DND-41 (cell line): Measurements from ENCODE around the gene SPAG16.

Experiments
- ATAC-seq: fragments of 200-7000 bp; cut with Tn5 transposase; 3 replicates; pipeline ENCODE4 v1.9.1; 2021; ENCODE audit warnings: low read depth; ENCODE audit not compliant: insufficient read depth
- DNase-seq: peaks from one replicate; pipeline ENCODE4 v3.0.0-alpha.2; 2020
- H2AFZ ChIP-seq: 2 replicates; pipeline ENCODE4 v1.6.0; 2012; ENCODE audit warnings: low read depth, low read length
- H3K27ac ChIP-seq: 2 replicates; pipeline ENCODE4 v1.5.1; 2012; ENCODE audit warnings: low read length, inconsistent platforms
- H3K27me3 ChIP-seq: fragments of 200-600 bp; sonication (generic); 2 replicates; pipeline ENCODE4 v1.6.0; 2012; ENCODE audit warnings: low read length, mild to moderate bottlenecking, inconsistent platforms; ENCODE audit not compliant: insufficient read depth, poor library complexity
- H3K36me3 ChIP-seq: 2 replicates; pipeline ENCODE4 v1.5.1; 2012; ENCODE audit warnings: low read length, inconsistent platforms; ENCODE audit not compliant: insufficient read depth
- H3K4me1 ChIP-seq: 2 replicates; pipeline ENCODE4 v1.5.1; 2012; ENCODE audit warnings: mild to moderate bottlenecking, low read length; ENCODE audit not compliant: insufficient read depth
- H3K4me2 ChIP-seq: 2 replicates; pipeline ENCODE4 v1.6.0; 2012; ENCODE audit warnings: mild to moderate bottlenecking, moderate library complexity, low read length, inconsistent platforms; ENCODE audit not compliant: insufficient read depth
- H3K4me3 ChIP-seq, 2 experiments: fragments of 200-600 bp in 1 of 2; shearing (Covaris generic) in 1 of 2; 2 replicates each; pipeline ENCODE4 v1.5.1; 2012 to 2016; ENCODE audit warnings: inconsistent platforms in 2 of 2, low read length in 2 of 2, mild to moderate bottlenecking in 2 of 2, low read depth in 1 of 2, moderate library complexity in 1 of 2
- H3K79me2 ChIP-seq: 2 replicates; pipeline ENCODE4 v1.6.0; 2012; ENCODE audit warnings: low read length, inconsistent platforms; ENCODE audit not compliant: insufficient read depth
- H3K9ac ChIP-seq: 2 replicates; pipeline ENCODE4 v1.6.0; 2012; ENCODE audit warnings: low read depth, mild to moderate bottlenecking, inconsistent platforms, low read length, moderate library complexity
- H3K9me3 ChIP-seq: 2 replicates; pipeline ENCODE4 v1.5.1; 2012; ENCODE audit warnings: low read length, moderate library complexity, mild to moderate bottlenecking, inconsistent platforms; ENCODE audit not compliant: insufficient read depth, severe bottlenecking
- H4K20me1 ChIP-seq: 2 replicates; pipeline ENCODE4 v1.6.0; 2012; ENCODE audit warnings: low read length; ENCODE audit not compliant: insufficient read depth
- EZH2 ChIP-seq: IDR thresholded peaks from 3 replicates; pipeline ENCODE4 v1.6.1; 2012; ENCODE audit warnings: borderline replicate concordance, low read depth, mild to moderate bottlenecking, moderate library complexity, low read length, inconsistent platforms; ENCODE audit not compliant: severe bottlenecking
- TF ChIP-seq, protein P1 (sequence below): IDR thresholded peaks from 2 replicates; pipeline ENCODE4 v1.5.1; 2012; ENCODE audit warnings: borderline replicate concordance, low read length, moderate library complexity, mild to moderate bottlenecking; ENCODE audit not compliant: poor library complexity, severe bottlenecking; ENCODE audit errors: extremely low read depth

SPAG16 gene

DNA sequence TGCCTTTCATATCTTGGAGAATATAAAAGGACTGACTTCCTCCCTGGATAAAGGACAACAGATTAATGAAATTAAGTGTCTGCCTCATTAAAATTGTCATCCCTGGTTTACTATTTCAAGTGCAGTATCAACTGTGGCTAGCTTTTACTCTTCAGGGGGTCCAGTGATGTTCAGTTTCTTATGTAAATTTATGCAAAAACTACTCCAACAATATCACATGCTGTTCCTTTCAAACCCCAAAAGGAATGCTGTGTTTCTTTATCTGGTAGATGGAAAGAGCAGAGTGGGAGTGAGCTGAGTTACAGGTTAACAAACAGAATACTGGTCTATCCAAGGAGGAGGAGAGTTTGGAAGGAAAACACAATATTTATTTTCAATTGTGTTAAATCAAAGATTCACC, 842.9 kb downstream of the SPAG16 start:
- Histone ChIP-seq H4K20me1 (no peaks in the 10 kb centered on the region), H3K36me3 (no peaks in the 10 kb centered on the region), H3K4me3 (no peak overlapping the region), H2AFZ (no peak overlapping the region), H3K9ac (no peak overlapping the region), H3K4me2 (no peak overlapping the region), H3K27me3 (no peaks in the 10 kb centered on the region), H3K27ac (no peak overlapping the region), H3K79me2 (no peaks in the 10 kb centered on the region), H3K4me1 (peaks cover 23% of the 10 kb centered on the region), H3K9me3 (peaks cover 3% of the 10 kb centered on the region)
- ATAC-seq, result no peak
- DNase-seq, result no peak
- TF ChIP-seq EZH2, result no peak
- TF ChIP-seq, protein P1, sequence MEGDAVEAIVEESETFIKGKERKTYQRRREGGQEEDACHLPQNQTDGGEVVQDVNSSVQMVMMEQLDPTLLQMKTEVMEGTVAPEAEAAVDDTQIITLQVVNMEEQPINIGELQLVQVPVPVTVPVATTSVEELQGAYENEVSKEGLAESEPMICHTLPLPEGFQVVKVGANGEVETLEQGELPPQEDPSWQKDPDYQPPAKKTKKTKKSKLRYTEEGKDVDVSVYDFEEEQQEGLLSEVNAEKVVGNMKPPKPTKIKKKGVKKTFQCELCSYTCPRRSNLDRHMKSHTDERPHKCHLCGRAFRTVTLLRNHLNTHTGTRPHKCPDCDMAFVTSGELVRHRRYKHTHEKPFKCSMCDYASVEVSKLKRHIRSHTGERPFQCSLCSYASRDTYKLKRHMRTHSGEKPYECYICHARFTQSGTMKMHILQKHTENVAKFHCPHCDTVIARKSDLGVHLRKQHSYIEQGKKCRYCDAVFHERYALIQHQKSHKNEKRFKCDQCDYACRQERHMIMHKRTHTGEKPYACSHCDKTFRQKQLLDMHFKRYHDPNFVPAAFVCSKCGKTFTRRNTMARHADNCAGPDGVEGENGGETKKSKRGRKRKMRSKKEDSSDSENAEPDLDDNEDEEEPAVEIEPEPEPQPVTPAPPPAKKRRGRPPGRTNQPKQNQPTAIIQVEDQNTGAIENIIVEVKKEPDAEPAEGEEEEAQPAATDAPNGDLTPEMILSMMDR, result no peak

DNA sequence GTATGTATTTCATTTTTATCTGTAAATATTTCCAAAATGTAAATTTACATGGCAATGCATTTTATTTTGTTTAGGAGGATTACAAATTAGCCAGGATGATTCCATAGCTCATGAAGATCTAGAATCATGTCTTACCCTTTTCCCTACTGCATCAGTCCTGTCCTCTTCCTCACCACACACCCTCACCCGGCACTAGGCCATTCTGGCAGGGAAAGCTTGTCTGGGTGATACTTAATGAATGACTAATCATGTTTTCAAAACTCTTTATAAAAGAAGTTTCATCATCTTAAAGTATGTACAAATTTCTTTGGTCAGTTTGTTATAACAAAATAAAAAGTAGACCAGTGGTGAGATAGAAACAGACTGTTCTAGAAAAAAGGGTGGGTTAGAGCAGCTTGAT, 843.3 kb downstream of the SPAG16 start:
- ATAC-seq (no peak), DNase-seq (no peak)
- Histone ChIP-seq H3K4me2 (no peak overlapping the region), H3K4me3 (no peak overlapping the region), H3K9me3 (peaks cover 3% of the 10 kb centered on the region), H3K36me3 (no peaks in the 10 kb centered on the region), H4K20me1 (no peaks in the 10 kb centered on the region), H3K79me2 (no peaks in the 10 kb centered on the region), H3K27me3 (no peaks in the 10 kb centered on the region), H3K4me1 (peaks cover 23% of the 10 kb centered on the region), H3K9ac (no peak overlapping the region), H3K27ac (no peak overlapping the region), H2AFZ (no peak overlapping the region)
- TF ChIP-seq EZH2, result no peak
- TF ChIP-seq, protein P1, result no peak

DNA sequence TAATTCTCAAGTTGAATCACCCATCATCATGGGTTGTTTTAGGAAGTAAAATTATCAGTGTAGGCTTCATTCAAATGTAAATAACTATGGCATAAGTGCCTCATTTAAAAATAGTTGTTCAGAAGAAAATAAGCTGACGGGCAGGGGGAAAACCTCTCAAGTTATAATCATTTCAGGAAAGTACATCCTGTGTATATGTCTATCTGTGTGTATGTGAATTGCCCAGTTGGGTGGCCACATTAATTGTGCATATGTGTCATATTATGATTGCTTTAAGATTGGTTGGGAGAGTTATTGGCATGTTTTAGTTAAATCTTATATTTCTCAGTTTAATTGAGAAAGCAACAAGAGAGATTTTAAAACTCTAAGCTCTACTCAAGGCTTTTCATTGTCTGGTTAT, 843.8 kb downstream of the SPAG16 start:
- H3K4me3 ChIP-seq, result no peak overlapping the region
- H3K4me2 ChIP-seq, result no peak overlapping the region
- no peak for DNase-seq
- H3K4me1 ChIP-seq, result peaks cover 23% of the 10 kb centered on the region
- H4K20me1 ChIP-seq, result no peaks in the 10 kb centered on the region
- no peak overlapping the region for H2AFZ ChIP-seq
- ATAC-seq, result no peak
- no peak overlapping the region for H3K9ac ChIP-seq
- H3K9me3 ChIP-seq, result peaks cover 3% of the 10 kb centered on the region
- H3K27me3 ChIP-seq, result no peaks in the 10 kb centered on the region
- TF ChIP-seq, protein P1, result no peak
- TF ChIP-seq EZH2, result no peak
- no peaks in the 10 kb centered on the region for H3K36me3 ChIP-seq
- H3K27ac ChIP-seq, result no peak overlapping the region
- no peaks in the 10 kb centered on the region for H3K79me2 ChIP-seq

DNA sequence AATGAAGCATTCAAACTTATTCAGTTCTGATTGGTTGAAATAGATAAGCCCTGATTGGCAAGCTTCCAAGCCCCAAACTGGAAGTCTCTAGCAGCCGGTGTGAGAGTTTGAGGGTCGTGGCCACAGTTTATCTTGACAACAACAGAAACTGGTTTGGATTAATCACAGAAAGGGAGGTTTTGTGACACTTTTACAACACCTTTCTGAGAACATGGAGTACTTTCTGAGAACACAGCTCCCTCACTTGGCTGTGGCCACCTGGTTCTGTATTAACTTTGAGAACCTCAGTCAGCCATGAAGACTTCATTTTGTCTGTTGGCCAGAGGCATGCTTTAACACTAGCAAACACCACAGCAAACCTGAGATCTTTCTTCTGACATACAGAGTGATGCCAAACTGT, 845.9 kb downstream of the SPAG16 start:
- Histone ChIP-seq H3K9me3 (peaks cover 3% of the 10 kb centered on the region), H3K4me3 (no peak overlapping the region), H3K27ac (peak overlapping the region; percentile 82), H3K4me1 (peaks cover 23% of the 10 kb centered on the region), H3K36me3 (no peaks in the 10 kb centered on the region), H2AFZ (peak overlapping the region; percentile 81), H3K79me2 (no peaks in the 10 kb centered on the region), H3K9ac (peak overlapping the region; percentile 37), H4K20me1 (no peaks in the 10 kb centered on the region), H3K27me3 (no peaks in the 10 kb centered on the region), H3K4me2 (no peak overlapping the region)
- ATAC-seq, result peak; percentile 84
- TF ChIP-seq, protein P1, result peak; percentile 24
- no peak for TF ChIP-seq EZH2
- DNase-seq, result peak; percentile 71
